Spleen (tissue), 7 donors: ENCODE data around the gene NTMT2.

Experiments
- POLR2A ChIP-seq, 3 donors: fragments of 450-650 bp; IDR thresholded peaks; one replicate each; pipeline ENCODE4 v1.5.1; 2017; ENCODE audit warnings: antibody characterized with exemption in 3 of 3, mild to moderate bottlenecking in 1 of 3
- TF ChIP-seq, protein P1 (sequence below), 11 experiments: fragments of 200-600 bp in 7 of 11; fragments of 450-650 bp in 4 of 11; sonication (generic) in 4 of 11; IDR thresholded peaks in 8 of 11; conservative IDR thresholded peaks in 3 of 11; 1 replicate in 7 of 11; 2 replicates in 4 of 11; pipeline versions ENCODE4 v1.4.0 to v1.8.0; 2016 to 2021; ENCODE audit warnings: antibody characterized with exemption in 11 of 11, inconsistent platforms in 4 of 11, mild to moderate bottlenecking in 1 of 11
- donor health status: DM: no; HTN: no; CAD: no; lungs with moderate emphysema.
- donor health status: DM: no; HTN: no; CAD: no.
- donor health status: DM: no; HTN: no; CAD: no.

DNA sequence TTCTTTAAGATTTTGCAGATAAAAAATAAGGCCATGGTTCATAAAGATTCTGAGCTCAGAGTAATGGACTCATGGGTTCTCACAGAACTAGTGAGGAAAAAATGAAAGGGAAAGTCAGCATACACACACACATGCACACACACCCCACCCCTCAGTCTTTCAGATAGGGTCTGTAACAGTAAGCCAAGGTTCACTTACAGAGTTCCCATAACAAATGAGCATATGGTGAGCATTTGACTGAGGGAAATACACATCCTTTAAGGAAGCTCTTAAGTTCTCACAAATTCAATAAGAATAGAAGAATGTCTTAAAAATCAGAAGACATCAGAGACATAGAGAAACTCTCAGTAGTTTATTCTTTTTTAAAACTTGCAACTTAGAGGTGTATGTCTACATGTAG lies 57.9 kb downstream of the NTMT2 start:
- TF ChIP-seq POLR2A (IDR thresholded peaks at IDR 0.05) = no peak
- TF ChIP-seq, protein P1, sequence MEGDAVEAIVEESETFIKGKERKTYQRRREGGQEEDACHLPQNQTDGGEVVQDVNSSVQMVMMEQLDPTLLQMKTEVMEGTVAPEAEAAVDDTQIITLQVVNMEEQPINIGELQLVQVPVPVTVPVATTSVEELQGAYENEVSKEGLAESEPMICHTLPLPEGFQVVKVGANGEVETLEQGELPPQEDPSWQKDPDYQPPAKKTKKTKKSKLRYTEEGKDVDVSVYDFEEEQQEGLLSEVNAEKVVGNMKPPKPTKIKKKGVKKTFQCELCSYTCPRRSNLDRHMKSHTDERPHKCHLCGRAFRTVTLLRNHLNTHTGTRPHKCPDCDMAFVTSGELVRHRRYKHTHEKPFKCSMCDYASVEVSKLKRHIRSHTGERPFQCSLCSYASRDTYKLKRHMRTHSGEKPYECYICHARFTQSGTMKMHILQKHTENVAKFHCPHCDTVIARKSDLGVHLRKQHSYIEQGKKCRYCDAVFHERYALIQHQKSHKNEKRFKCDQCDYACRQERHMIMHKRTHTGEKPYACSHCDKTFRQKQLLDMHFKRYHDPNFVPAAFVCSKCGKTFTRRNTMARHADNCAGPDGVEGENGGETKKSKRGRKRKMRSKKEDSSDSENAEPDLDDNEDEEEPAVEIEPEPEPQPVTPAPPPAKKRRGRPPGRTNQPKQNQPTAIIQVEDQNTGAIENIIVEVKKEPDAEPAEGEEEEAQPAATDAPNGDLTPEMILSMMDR (IDR thresholded peaks at IDR 0.05 in 8 of 11, conservative IDR thresholded peaks at IDR 0.05 in 3 of 11) = no peak
